AG04450 (cell line): ENCODE data around the gene ZNF500. TPM values are rescaled to one million over a fixed set of nuclear protein-coding genes. Genes with fewer than 3 reads are reported as not detected.

Experiments
- CTCF ChIA-PET: fragments of 300-600, 350-600 bp; formaldehyde crosslinking; extraction: SDS; loops from one replicate; lab custom pipeline; 2022; ENCODE audit warnings: antibody characterized with exemption, inconsistent platforms; lab: Charles Lee
- POLR2A ChIA-PET: fragments of 350-600 bp; formaldehyde crosslinking; extraction: SDS; loops from one replicate; lab custom pipeline; 2021; ENCODE audit warnings: antibody characterized with exemption, inconsistent platforms; lab: Yijun Ruan, JAX
- DNase-seq: peaks from one replicate; pipeline ENCODE4 v3.0.0-alpha.2; 2011; ENCODE audit warnings: low read depth, low spot score
- H3K27ac ChIP-seq: one replicate; pipeline ENCODE4 v1.5.1; 2012; ENCODE audit warnings: low read depth, low read length, control low read depth
- H3K27me3 ChIP-seq: one replicate; pipeline ENCODE4 v1.6.0; 2012; ENCODE audit warnings: low read length; ENCODE audit not compliant: control insufficient read depth, insufficient read depth
- H3K4me3 ChIP-seq: 2 replicates; pipeline ENCODE4 v1.5.1; 2011; ENCODE audit warnings: mild to moderate bottlenecking, low read depth, low read length, control low read depth
- H3K9me3 ChIP-seq: 2 replicates; pipeline ENCODE4 v1.5.1; 2012; ENCODE audit warnings: low read length; ENCODE audit not compliant: control insufficient read depth, insufficient read depth
- polyA plus RNA-seq: library from polyadenylated mRNA; depleted of rRNA; stranded (reverse); fragments of >200 nt; gene quantifications from 2 replicates; pipeline ENCODE4 v1.2.3, GENCODE V29; 2011
- TF ChIP-seq, protein P1 (sequence below): IDR thresholded peaks from 2 replicates; pipeline ENCODE4 v1.5.1; 2011; ENCODE audit warnings: low read depth, low read length, control low read depth, inconsistent platforms

Gene ZNF500
- polyA plus RNA-seq, 1 experiment = 3.1 TPM

GRCh38 chr16:4811773-4812172, 44.8 kb upstream of the ZNF500 start:
- ChIA-PET CTCF (no interaction called here), POLR2A (no interaction called here)

DNA sequence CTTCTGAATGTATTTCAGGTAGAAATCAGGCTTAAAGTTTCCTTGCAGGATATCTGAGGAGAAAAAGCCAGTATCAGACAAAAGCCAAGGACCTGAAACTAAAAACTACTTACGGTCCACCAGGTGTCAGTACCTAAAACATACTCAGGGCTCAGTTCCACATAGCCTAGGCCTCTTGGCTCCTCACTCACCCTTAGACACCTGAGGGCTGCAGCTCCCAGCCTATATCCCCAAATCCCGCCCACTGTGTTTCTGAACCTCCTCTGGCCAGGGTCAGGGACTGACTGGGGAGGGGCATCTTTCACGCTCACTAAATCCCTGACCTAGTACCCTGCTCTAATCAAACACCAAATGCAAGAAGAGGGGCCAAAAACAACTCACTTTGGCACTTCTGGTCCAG, 44.3 kb upstream of the ZNF500 start:
- POLR2A ChIA-PET = no interaction called here
- H3K4me3 ChIP-seq = no peak overlapping the region
- H3K27me3 ChIP-seq = no peaks in the 10 kb centered on the region
- H3K9me3 ChIP-seq = no peaks in the 10 kb centered on the region
- no peak overlapping the region for H3K27ac ChIP-seq
- TF ChIP-seq, protein P1, sequence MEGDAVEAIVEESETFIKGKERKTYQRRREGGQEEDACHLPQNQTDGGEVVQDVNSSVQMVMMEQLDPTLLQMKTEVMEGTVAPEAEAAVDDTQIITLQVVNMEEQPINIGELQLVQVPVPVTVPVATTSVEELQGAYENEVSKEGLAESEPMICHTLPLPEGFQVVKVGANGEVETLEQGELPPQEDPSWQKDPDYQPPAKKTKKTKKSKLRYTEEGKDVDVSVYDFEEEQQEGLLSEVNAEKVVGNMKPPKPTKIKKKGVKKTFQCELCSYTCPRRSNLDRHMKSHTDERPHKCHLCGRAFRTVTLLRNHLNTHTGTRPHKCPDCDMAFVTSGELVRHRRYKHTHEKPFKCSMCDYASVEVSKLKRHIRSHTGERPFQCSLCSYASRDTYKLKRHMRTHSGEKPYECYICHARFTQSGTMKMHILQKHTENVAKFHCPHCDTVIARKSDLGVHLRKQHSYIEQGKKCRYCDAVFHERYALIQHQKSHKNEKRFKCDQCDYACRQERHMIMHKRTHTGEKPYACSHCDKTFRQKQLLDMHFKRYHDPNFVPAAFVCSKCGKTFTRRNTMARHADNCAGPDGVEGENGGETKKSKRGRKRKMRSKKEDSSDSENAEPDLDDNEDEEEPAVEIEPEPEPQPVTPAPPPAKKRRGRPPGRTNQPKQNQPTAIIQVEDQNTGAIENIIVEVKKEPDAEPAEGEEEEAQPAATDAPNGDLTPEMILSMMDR = no peak
- DNase-seq = no peak
- CTCF ChIA-PET = no interaction called here

More at GRCh38 chr16:4811773-4812172, 44.8 kb upstream of the ZNF500 start:
- Histone ChIP-seq H3K27ac (no peak overlapping the region), H3K9me3 (no peaks in the 10 kb centered on the region), H3K27me3 (no peaks in the 10 kb centered on the region), H3K4me3 (no peak overlapping the region)
- TF ChIP-seq, protein P1 = no peak
- no peak for DNase-seq

- no peak overlapping the region for H3K27ac ChIP-seq
- no peaks in the 10 kb centered on the region for H3K9me3 ChIP-seq
- DNase-seq = no peak
- TF ChIP-seq, protein P1 = no peak
- H3K27me3 ChIP-seq = no peaks in the 10 kb centered on the region
- ChIA-PET CTCF (no interaction called here), POLR2A (interaction anchor here (0.7 kb wide), 2 partner anchors 31 to 148 kb away, joined by 3 to 4 read pairs; no protein-coding TSS in a partner anchor)
- no peak overlapping the region for H3K4me3 ChIP-seq
Observed at GRCh38 chr16:4806280-4806679, 39.3 kb upstream of the ZNF500 start.

GRCh38 chr16:4805231-4805630, 38.3 kb upstream of the ZNF500 start:
- no peaks in the 10 kb centered on the region for H3K27me3 ChIP-seq
- CTCF ChIA-PET = no interaction called here
- H3K27ac ChIP-seq = no peak overlapping the region
- POLR2A ChIA-PET = no interaction called here
- no peak for DNase-seq
- TF ChIP-seq, protein P1 = no peak
- H3K9me3 ChIP-seq = no peaks in the 10 kb centered on the region; the same call in 1 of the 2 replicates
- no peak overlapping the region for H3K4me3 ChIP-seq

- H3K27ac ChIP-seq = no peak overlapping the region
- H3K27me3 ChIP-seq = no peaks in the 10 kb centered on the region
- no peaks in the 10 kb centered on the region; the same call in 1 of the 2 replicates for H3K9me3 ChIP-seq
- POLR2A ChIA-PET = no interaction called here
- DNase-seq = no peak
- TF ChIP-seq, protein P1 = no peak
- H3K4me3 ChIP-seq = no peak overlapping the region
- CTCF ChIA-PET = no interaction called here
Observed at GRCh38 chr16:4803898-4804762, 37.2 kb upstream of the ZNF500 start.
